GM21717 (cell line): Measurements from ENCODE around the gene HTR7.

Experiments used
- ATAC-seq: cut with Tn5 transposase; IDR thresholded peaks from one replicate; pipeline ENCODE4 v1.9.1; 2021; ENCODE audit warnings: mild to moderate bottlenecking, moderate library complexity; ENCODE audit not compliant: unreplicated experiment

HTR7 gene

GRCh38 chr10:90741926-90742565 is 115.8 kb downstream of the HTR7 start:
- ATAC-seq, result no peak

GRCh38 chr10:90740265-90740664 is 117.6 kb downstream of the HTR7 start:
- ATAC-seq, result no peak

- ATAC-seq, result no peak
These were observed 119.0 kb downstream of the HTR7 start for GRCh38 chr10:90738885-90739284.

- ATAC-seq, result no peak
These were observed 123.4 kb downstream of the HTR7 start for GRCh38 chr10:90734415-90734814.

- ATAC-seq, result no peak
These were observed 125.3 kb downstream of the HTR7 start for GRCh38 chr10:90732581-90732980.

GRCh38 chr10:90723416-90724068 is 134.3 kb downstream of the HTR7 start:
- no peak for ATAC-seq

- ATAC-seq, result no peak
These were observed 135.0 kb downstream of the HTR7 start for GRCh38 chr10:90722832-90723231.

GRCh38 chr10:90718182-90718581 is 139.7 kb downstream of the HTR7 start:
- ATAC-seq, result no peak

- ATAC-seq, result no peak
These were observed 145.3 kb downstream of the HTR7 start for GRCh38 chr10:90712529-90712928.

- ATAC-seq, result no peak
These were observed 148.1 kb downstream of the HTR7 start for GRCh38 chr10:90709727-90710126.

GRCh38 chr10:90707657-90708056 is 150.2 kb downstream of the HTR7 start:
- ATAC-seq, result no peak

- ATAC-seq, result no peak
These were observed 156.4 kb downstream of the HTR7 start for GRCh38 chr10:90701428-90701827.

- no peak for ATAC-seq
These were observed 161.7 kb downstream of the HTR7 start for GRCh38 chr10:90695915-90696676.
